Kidney (tissue), 14 donors: ENCODE measurements around the gene ZNF783. TPM values are rescaled to one million over a fixed set of nuclear protein-coding genes. Genes with fewer than 3 reads are reported as not detected.

Source experiments
- DNase-seq, 5 donors: peaks; one replicate each; pipeline ENCODE4 v3.0.0-alpha.2; 2013 to 2020
- FAIRE-seq: peaks from 2 replicates; lab custom pipeline; 2012; peaks lifted over from hg19 to GRCh38; lab: Jason Lieb, UNC
- H3K27ac ChIP-seq, 2 donors: one replicate each; pipeline ENCODE4 v1.7.0; 2013; ENCODE audit warnings: low read depth in 2 of 2, low read length in 2 of 2, inconsistent platforms in 1 of 2
- H3K27me3 ChIP-seq: one replicate; pipeline ENCODE4 v1.7.1; 2013; ENCODE audit warnings: low read length, inconsistent platforms; ENCODE audit not compliant: control insufficient read depth, insufficient read depth
- H3K36me3 ChIP-seq, 3 donors: one replicate each; pipeline versions ENCODE4 v1.7.0 to v1.7.1; 2013; ENCODE audit warnings: low read length in 3 of 3, control low read depth in 1 of 3, inconsistent platforms in 1 of 3; ENCODE audit not compliant: insufficient read depth in 3 of 3, control insufficient read depth in 2 of 3
- H3K4me1 ChIP-seq, 3 donors: one replicate each; pipeline versions ENCODE4 v1.7.0 to v1.7.1; 2013; ENCODE audit warnings: low read length in 3 of 3, inconsistent platforms in 1 of 3, low read depth in 1 of 3; ENCODE audit not compliant: control insufficient read depth in 2 of 3, insufficient read depth in 2 of 3
- H3K4me3 ChIP-seq, 3 donors: one replicate each; pipeline versions ENCODE4 v1.7.0 to v1.8.1; 2013; ENCODE audit warnings: low read length in 3 of 3, control low read depth in 1 of 3, inconsistent platforms in 1 of 3
- H3K9ac ChIP-seq, 3 donors: one replicate each; pipeline versions ENCODE4 v1.7.0 to v1.7.1; 2013; ENCODE audit warnings: low read length in 3 of 3, control low read depth in 1 of 3, inconsistent platforms in 1 of 3
- H3K9me3 ChIP-seq, 3 donors: one replicate each; pipeline versions ENCODE4 v1.7.0 to v1.7.1; 2013; ENCODE audit warnings: low read length in 3 of 3, control low read depth in 1 of 3, inconsistent platforms in 1 of 3; ENCODE audit not compliant: control insufficient read depth in 2 of 3, insufficient read depth in 1 of 3
- CTCF ChIP-seq: IDR thresholded peaks from 3 replicates; pipeline ENCODE4 v1.5.1; 2012; ENCODE audit warnings: mild to moderate bottlenecking, moderate library complexity, borderline replicate concordance; ENCODE audit not compliant: insufficient read depth; ENCODE audit errors: extremely low read depth
- intact Hi-C: fragments of 100-400 bp; cut with DNase I; formaldehyde crosslinking; loops from one replicate; pipeline ENCODE4 v1.11.1; 2022
- polyA plus RNA-seq: library from polyadenylated mRNA; stranded (reverse); fragments of 350-450 nt; fragmentation: Illumina TruSeq; extraction: RNeasy Lipid Tissue Mini Kit (QIAGEN cat#74804); gene quantifications from one replicate; pipeline ENCODE4 v1.2.3, GENCODE V29; 2014; ENCODE audit warnings: low read depth, low replicate concordance; ENCODE audit not compliant: insufficient read depth
- total RNA-seq: library from RNA; stranded (reverse); fragmentation: NEBNext Ultra II Directional; extraction: Animal tissue kit (Norgen Biotek cat#: 25700); gene quantifications from one replicate; pipeline ENCODE4 v1.2.1, GENCODE V29; 2021
- donor health status: control.
- donor health status: control.
- donor health status: control.
- donor health status: control.
- donor health status: control.
- donor health status: DM: yes; HTN: yes; CAD: no.
- donor health status: Normal renal cell carcinoma (clear cell type).

The ZNF783 gene
- total and polyA plus RNA-seq, 2 donors from 2014 or later, result 3.6 to 21.8 TPM

GRCh38 chr7:149285603-149286002 lies 23.6 kb downstream of the ZNF783 start:
- intact Hi-C loops, result no loop called here
- DNase-seq (peak; percentile 35 to 77 (median 56)), FAIRE-seq (no peak)
- Histone ChIP-seq H3K4me3 (peak overlapping the region; percentile 42 to 75 (median 57)), H3K27me3 (no peaks in the 10 kb centered on the region), H3K36me3 (peaks cover 0 to 2% (median 0%) of the 10 kb centered on the region in 3 donors), H3K9ac (peak overlapping the region; percentile 20 to 62 (median 46)), H3K4me1 (peaks cover 0 to 6% (median 6%) of the 10 kb centered on the region in 3 donors), H3K27ac (no peak overlapping the region), H3K9me3 (no peaks in the 10 kb centered on the region)
- TF ChIP-seq CTCF, result no peak

DNA sequence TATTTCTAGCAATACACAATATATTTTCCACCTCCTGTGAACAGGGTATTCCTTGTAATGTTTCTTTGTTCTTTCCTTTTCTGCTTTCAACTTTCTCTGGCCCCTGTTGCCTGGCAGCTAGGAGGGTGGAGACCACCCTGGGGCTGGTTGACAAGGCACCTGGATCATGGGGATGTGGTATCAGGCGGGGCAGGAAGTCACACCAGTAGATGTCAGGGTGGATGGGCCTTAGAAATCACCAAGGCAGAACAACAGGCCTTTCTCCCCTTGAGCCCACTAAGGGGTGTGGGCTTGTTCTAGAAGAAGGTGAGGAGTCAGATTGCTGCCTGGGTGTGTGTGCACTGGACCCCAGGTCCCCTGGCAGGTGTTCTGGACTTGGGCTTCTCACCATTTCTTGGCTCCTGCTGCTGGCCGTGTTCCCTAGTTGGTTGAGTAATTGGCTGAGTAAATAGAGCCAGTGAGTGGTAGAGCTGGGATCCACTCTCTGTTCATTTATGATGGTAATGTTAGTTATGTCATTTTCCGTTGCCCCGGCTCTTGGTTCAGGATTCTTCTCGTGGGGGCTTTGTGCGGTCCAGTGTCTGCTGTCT lies 24.9 kb downstream of the ZNF783 start:
- Histone ChIP-seq H3K27ac (no peak overlapping the region), H3K9me3 (no peaks in the 10 kb centered on the region), H3K4me3 (no peak overlapping the region), H3K9ac (no peak overlapping the region), H3K36me3 (no peaks in the 10 kb centered on the region), H3K4me1 (peaks cover 0 to 6% (median 6%) of the 10 kb centered on the region in 3 donors), H3K27me3 (no peaks in the 10 kb centered on the region)
- DNase-seq (no peak), FAIRE-seq (no peak)
- intact Hi-C loops, result no loop called here
- TF ChIP-seq CTCF, result no peak

GRCh38 chr7:149287622-149288021 lies 25.6 kb downstream of the ZNF783 start:
- FAIRE-seq (no peak), DNase-seq (no peak)
- Histone ChIP-seq H3K27me3 (no peaks in the 10 kb centered on the region), H3K27ac (no peak overlapping the region), H3K36me3 (no peaks in the 10 kb centered on the region), H3K9me3 (no peaks in the 10 kb centered on the region), H3K4me3 (no peak overlapping the region), H3K4me1 (peaks cover 0 to 6% (median 6%) of the 10 kb centered on the region in 3 donors), H3K9ac (no peak overlapping the region)
- no peak for TF ChIP-seq CTCF
- intact Hi-C loops, result no loop called here
